GM10248 (cell line): Measurements from ENCODE around the gene NCLN.
A peak's percentile ranks its signal among the peaks of the same experiment; 100 is the strongest.

Source experiments
- CTCF ChIA-PET: fragments of 300-600 bp; sonication (Branson Sonifier 250); formaldehyde crosslinking; extraction: SDS; loops from one replicate; lab custom pipeline; 2021; ENCODE audit warnings: antibody characterized with exemption; lab: Yijun Ruan, JAX
- POLR2A ChIA-PET: fragments of 350-650 bp; sonication (Branson Sonifier 250); formaldehyde crosslinking; extraction: SDS; loops from one replicate; lab custom pipeline; 2020; ENCODE audit warnings: antibody characterized with exemption; lab: Yijun Ruan, JAX
- DNase-seq: peaks from one replicate; pipeline ENCODE4 v3.0.0; 2012; ENCODE audit errors: extremely low spot score
- TF ChIP-seq, protein P1 (sequence below): IDR thresholded peaks from 2 replicates; pipeline ENCODE4 v1.5.1; 2012; ENCODE audit warnings: mild to moderate bottlenecking, low read depth; ENCODE audit errors: extremely low read depth, missing control alignments, control extremely low read depth

The NCLN gene

DNA sequence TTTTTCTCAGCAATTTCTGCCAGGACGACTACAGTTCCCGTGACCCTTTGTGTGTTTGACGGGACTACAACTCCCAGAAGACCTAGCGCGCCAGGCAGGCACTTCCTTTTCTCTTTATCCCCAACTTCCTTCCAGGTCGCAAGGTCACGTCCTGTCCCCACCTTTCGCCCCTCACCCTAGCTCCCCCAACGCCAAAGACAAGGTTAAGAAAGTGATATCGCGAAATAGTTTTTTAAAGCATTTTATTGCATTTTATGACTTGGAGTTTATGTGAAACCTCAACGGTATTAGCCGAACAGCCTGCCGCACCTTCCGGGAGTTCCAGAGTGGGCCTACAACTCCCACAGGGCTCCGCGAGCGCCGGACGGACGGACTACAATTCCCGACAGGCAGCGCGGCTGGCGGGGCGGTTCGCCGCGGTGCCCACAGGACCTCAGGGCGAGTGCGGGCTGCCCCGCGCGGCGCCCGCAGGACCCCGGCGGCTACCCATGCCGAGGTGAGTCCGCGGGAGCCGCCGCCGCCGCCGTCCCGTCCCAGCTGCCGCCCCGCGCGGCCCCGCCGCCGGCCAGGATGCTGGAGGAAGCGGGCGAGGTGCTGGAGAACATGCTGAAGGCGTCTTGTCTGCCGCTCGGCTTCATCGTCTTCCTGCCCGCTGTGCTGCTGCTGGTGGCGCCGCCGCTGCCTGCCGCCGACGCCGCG lies at the start of gene NCLN:
TSS of gene NCLN (plus strand) at position 470 of the 699 bp plus-strand sequence. CDS start at position 571, 101 bp downstream.
- CTCF ChIA-PET: interaction anchor here (1.4 kb wide), 1 partner anchor 235 kb away, joined by 4 read pairs; no protein-coding TSS in a partner anchor
- POLR2A ChIA-PET: no interaction called here
- peak; percentile 90 for DNase-seq
- TF ChIP-seq, protein P1, sequence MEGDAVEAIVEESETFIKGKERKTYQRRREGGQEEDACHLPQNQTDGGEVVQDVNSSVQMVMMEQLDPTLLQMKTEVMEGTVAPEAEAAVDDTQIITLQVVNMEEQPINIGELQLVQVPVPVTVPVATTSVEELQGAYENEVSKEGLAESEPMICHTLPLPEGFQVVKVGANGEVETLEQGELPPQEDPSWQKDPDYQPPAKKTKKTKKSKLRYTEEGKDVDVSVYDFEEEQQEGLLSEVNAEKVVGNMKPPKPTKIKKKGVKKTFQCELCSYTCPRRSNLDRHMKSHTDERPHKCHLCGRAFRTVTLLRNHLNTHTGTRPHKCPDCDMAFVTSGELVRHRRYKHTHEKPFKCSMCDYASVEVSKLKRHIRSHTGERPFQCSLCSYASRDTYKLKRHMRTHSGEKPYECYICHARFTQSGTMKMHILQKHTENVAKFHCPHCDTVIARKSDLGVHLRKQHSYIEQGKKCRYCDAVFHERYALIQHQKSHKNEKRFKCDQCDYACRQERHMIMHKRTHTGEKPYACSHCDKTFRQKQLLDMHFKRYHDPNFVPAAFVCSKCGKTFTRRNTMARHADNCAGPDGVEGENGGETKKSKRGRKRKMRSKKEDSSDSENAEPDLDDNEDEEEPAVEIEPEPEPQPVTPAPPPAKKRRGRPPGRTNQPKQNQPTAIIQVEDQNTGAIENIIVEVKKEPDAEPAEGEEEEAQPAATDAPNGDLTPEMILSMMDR: no peak

GRCh38 chr19:3135961-3136683 lies 49.6 kb upstream of the NCLN start, which contains the start of gene GNA15:
TSS of gene GNA15 (plus strand) at chr19:3136033. CDS start at chr19:3136451, 418 bp downstream.
- ChIA-PET POLR2A (interaction anchor here (0.6 kb wide), 1 partner anchor 45 kb away, joined by 3 read pairs; no protein-coding TSS in a partner anchor), CTCF (interaction anchor here (0.8 to 9.7 kb wide), 9 partner anchors 10 to 186 kb away, joined by 3 to 78 read pairs (median 7); no protein-coding TSS in a partner anchor)
- peak; percentile 70 for DNase-seq
- TF ChIP-seq, protein P1: no peak

DNA sequence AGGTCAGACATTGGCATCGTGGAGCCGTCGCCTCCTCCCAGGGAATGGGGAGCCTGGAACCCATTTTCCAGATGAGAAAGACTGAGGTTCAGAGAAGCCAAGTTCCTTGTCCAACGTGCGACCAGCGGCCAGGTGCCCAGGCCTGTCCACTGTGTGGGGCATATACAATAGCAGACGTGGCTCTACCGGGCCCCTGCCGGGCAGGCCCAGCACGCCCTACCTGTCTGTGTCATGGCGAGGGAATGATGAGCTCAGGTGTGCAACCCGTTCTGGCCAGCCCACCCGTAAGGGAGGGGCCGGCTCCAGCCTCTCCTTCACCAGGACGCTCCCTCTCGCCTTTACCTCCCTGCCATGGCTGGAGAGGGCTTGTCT lies 49.1 kb upstream of the NCLN start:
- CTCF ChIA-PET: interaction anchor here (0.8 to 9.7 kb wide), 7 partner anchors 8 to 174 kb away, joined by 3 to 78 read pairs (median 9); no protein-coding TSS in a partner anchor
- TF ChIP-seq, protein P1: no peak
- POLR2A ChIA-PET: no interaction called here
- DNase-seq: no peak

DNA sequence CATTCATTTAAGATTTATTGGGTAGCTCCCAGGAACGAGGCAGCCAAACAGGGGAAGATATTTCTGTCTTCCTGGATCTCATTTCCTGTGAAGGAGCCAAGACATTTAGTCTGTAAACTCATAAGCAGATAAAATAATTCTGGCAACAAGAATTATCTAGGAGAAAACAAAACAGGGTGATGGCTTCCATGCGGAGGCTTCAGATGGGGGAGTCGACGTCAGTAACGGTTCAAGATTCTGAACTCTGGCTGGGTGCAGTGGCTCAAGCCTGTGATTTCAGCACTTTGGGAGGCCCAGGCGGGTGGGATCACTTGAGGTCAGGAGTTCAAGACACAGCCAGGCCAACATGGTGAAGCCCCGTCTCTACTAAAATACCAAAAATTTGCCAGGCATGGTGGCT lies 48.6 kb upstream of the NCLN start:
- ChIA-PET CTCF (interaction anchor here (0.8 to 9.7 kb wide), 7 partner anchors 8 to 174 kb away, joined by 3 to 78 read pairs (median 9); no protein-coding TSS in a partner anchor), POLR2A (no interaction called here)
- TF ChIP-seq, protein P1: no peak
- DNase-seq: no peak

- ChIA-PET POLR2A (no interaction called here), CTCF (interaction anchor here (1.2 to 2.2 kb wide), 5 partner anchors 8 to 176 kb away, joined by 3 to 10 read pairs (median 9); no protein-coding TSS in a partner anchor)
- TF ChIP-seq, protein P1: no peak
- DNase-seq: no peak
These were observed 47.5 kb upstream of the NCLN start for GRCh38 chr19:3138268-3138667.

DNA sequence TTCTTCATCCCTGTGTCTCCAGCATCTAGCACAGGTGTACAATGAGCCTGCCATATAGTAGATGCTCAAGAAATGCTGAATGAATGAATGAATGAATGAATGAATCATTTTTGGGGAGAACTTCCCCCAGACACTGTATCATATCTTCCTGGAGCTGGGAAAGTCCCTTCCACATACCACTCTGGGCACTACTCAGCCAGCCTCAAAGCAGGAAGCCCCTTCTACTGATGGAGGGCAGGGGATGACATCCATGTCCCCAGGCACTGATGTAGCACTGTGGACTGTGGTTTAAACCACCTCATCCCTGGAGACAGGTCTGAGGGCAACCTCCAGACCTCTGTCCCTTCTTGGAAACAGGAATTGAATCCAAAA lies 45.1 kb upstream of the NCLN start:
- no peak for DNase-seq
- ChIA-PET POLR2A (no interaction called here), CTCF (interaction anchor here (1.2 to 2.5 kb wide), 3 partner anchors 11 to 190 kb away, joined by 4 to 9 read pairs (median 6); no protein-coding TSS in a partner anchor)
- TF ChIP-seq, protein P1: no peak
